ENCODE measurements around the gene FNDC3A. TPM values are rescaled to one million over a fixed set of nuclear protein-coding genes. Genes with fewer than 3 reads are reported as not detected.

FNDC3A gene
- total RNA-seq, 2 donors from 2014 or later = 38.9 to 58.2 TPM

GRCh38 chr13:49029570-49029969 lies 53.9 kb downstream of the FNDC3A start:
- intact Hi-C loops (cut with DNase I) = no loop called here
- H3K9me3 ChIP-seq = no peaks in the 10 kb centered on the region
- H3K27me3 ChIP-seq (replicated peaks; ENCODE audit: insufficient read depth) = no peaks in the 10 kb centered on the region
- H3K36me3 ChIP-seq = no peaks in the 10 kb centered on the region
- H3K4me1 ChIP-seq (replicated peaks) = no peaks in the 10 kb centered on the region
- WGBS = 98% methylated on average over 2 of the region's 2 CpGs
- TF ChIP-seq, protein P1, sequence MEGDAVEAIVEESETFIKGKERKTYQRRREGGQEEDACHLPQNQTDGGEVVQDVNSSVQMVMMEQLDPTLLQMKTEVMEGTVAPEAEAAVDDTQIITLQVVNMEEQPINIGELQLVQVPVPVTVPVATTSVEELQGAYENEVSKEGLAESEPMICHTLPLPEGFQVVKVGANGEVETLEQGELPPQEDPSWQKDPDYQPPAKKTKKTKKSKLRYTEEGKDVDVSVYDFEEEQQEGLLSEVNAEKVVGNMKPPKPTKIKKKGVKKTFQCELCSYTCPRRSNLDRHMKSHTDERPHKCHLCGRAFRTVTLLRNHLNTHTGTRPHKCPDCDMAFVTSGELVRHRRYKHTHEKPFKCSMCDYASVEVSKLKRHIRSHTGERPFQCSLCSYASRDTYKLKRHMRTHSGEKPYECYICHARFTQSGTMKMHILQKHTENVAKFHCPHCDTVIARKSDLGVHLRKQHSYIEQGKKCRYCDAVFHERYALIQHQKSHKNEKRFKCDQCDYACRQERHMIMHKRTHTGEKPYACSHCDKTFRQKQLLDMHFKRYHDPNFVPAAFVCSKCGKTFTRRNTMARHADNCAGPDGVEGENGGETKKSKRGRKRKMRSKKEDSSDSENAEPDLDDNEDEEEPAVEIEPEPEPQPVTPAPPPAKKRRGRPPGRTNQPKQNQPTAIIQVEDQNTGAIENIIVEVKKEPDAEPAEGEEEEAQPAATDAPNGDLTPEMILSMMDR (IDR thresholded peaks at IDR 0.05) = no peak
- TF ChIP-seq POLR2A (IDR thresholded peaks at IDR 0.05) = no peak
- no peak for TF ChIP-seq POLR2AphosphoS5 (IDR thresholded peaks at IDR 0.05)
- DNase-seq (ENCODE audit: low spot score) = no peak
- no peak overlapping the region for H3K27ac ChIP-seq
- H3K4me3 ChIP-seq = no peak overlapping the region

GRCh38 chr13:49030213-49030612 lies 54.5 kb downstream of the FNDC3A start:
- no peak for DNase-seq (ENCODE audit: low spot score)
- Histone ChIP-seq H3K36me3 (no peaks in the 10 kb centered on the region), H3K9me3 (no peaks in the 10 kb centered on the region), H3K4me1 (replicated peaks) (no peaks in the 10 kb centered on the region), H3K27me3 (replicated peaks; ENCODE audit: insufficient read depth) (no peaks in the 10 kb centered on the region), H3K27ac (no peak overlapping the region), H3K4me3 (no peak overlapping the region)
- intact Hi-C loops (cut with DNase I) = no loop called here
- TF ChIP-seq, protein P1 (IDR thresholded peaks at IDR 0.05) = no peak
- TF ChIP-seq POLR2AphosphoS5 (IDR thresholded peaks at IDR 0.05) (no peak), POLR2A (IDR thresholded peaks at IDR 0.05) (no peak)
- 59% methylated on average over 2 of the region's 2 CpGs for WGBS

- Histone ChIP-seq H3K27ac (no peak overlapping the region), H3K36me3 (no peaks in the 10 kb centered on the region), H3K4me1 (replicated peaks) (no peaks in the 10 kb centered on the region), H3K27me3 (replicated peaks; ENCODE audit: insufficient read depth) (no peaks in the 10 kb centered on the region), H3K9me3 (no peaks in the 10 kb centered on the region), H3K4me3 (no peak overlapping the region)
- WGBS = 98% methylated on average over 3 of the region's 3 CpGs
- no peak for DNase-seq (ENCODE audit: low spot score)
- no peak for TF ChIP-seq POLR2AphosphoS5 (IDR thresholded peaks at IDR 0.05)
- TF ChIP-seq, protein P1 (IDR thresholded peaks at IDR 0.05) = no peak
- no peak for TF ChIP-seq POLR2A (IDR thresholded peaks at IDR 0.05)
- intact Hi-C loops (cut with DNase I) = no loop called here
Observed at GRCh38 chr13:49040872-49041271, 65.2 kb downstream of the FNDC3A start.

DNA sequence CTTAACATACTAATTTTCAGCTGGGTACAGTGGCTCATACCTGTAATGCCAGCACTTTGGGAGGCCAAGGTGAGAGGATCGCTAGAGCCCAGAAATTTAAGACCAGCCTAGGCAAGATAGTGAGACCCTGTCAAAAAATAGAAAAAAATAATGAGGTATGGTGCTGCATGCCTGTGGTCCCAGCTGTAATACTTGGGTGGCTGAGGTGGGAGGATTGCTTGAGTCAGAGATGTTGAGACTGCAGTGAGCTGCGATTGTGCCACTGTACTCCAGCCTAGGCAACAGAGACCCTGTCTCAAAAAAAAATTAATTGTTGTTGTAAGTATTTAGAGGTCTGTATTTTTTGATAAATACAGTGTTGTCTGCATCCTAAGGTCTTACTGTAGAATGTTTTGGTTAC lies 66.8 kb downstream of the FNDC3A start:
- Histone ChIP-seq H3K9me3 (no peaks in the 10 kb centered on the region), H3K4me1 (replicated peaks) (no peaks in the 10 kb centered on the region), H3K36me3 (no peaks in the 10 kb centered on the region), H3K4me3 (no peak overlapping the region), H3K27me3 (replicated peaks; ENCODE audit: insufficient read depth) (no peaks in the 10 kb centered on the region), H3K27ac (no peak overlapping the region)
- DNase-seq (ENCODE audit: low spot score) = no peak
- intact Hi-C loops (cut with DNase I) = no loop called here
- TF ChIP-seq POLR2A (IDR thresholded peaks at IDR 0.05) (no peak), POLR2AphosphoS5 (IDR thresholded peaks at IDR 0.05) (no peak)
- TF ChIP-seq, protein P1 (IDR thresholded peaks at IDR 0.05) = no peak
- 93% methylated on average over 2 of the region's 2 CpGs for WGBS

- 95% methylated on average over 3 of the region's 3 CpGs for WGBS
- H3K27me3 ChIP-seq (replicated peaks; ENCODE audit: insufficient read depth) = no peaks in the 10 kb centered on the region
- DNase-seq (ENCODE audit: low spot score) = no peak
- H3K4me1 ChIP-seq (replicated peaks) = no peaks in the 10 kb centered on the region
- intact Hi-C loops (cut with DNase I) = no loop called here
- H3K36me3 ChIP-seq = no peaks in the 10 kb centered on the region
- no peaks in the 10 kb centered on the region for H3K9me3 ChIP-seq
- no peak overlapping the region for H3K27ac ChIP-seq
- TF ChIP-seq POLR2AphosphoS5 (IDR thresholded peaks at IDR 0.05) = no peak
- H3K4me3 ChIP-seq = no peak overlapping the region
Observed at GRCh38 chr13:49044008-49044407, 68.3 kb downstream of the FNDC3A start.

Data from prostate gland (tissue), 2 donors.